Left colon (tissue), 2 donors: Measurements from ENCODE around the gene LRRC27. TPM values are rescaled to one million over a fixed set of nuclear protein-coding genes. Genes with fewer than 3 reads are reported as not detected.

Source experiments
- ATAC-seq: fragments of 200-7000 bp; cut with Tn5 transposase; one replicate; pipeline ENCODE4 v1.9.1; 2020; ENCODE audit warnings: mild to moderate bottlenecking, moderate library complexity
- DNase-seq, 2 donors: peaks; one replicate each; pipeline ENCODE4 v3.0.0-alpha.2; 2020
- intact Hi-C, 2 donors: fragments of 100-400 bp; cut with DNase I in 1 of 2; cut with micrococcal nuclease in 1 of 2; formaldehyde crosslinking; loops; one replicate each; pipeline versions ENCODE4 v1.11.2 to v1.14.0; 2022; cut with DNase I, micrococcal nuclease
- total RNA-seq, 2 donors: library from RNA; stranded (reverse); fragmentation: NEBNext Ultra II Directional; extraction: Animal tissue kit (Norgen Biotek cat#: 25700); gene quantifications; one replicate each; pipeline ENCODE4 v1.2.1, GENCODE V29; 2021
- donor health status: DM: no; HTN: no; CAD: no.
- donor health status: DM: yes; HTN: yes; CAD: no.

The LRRC27 gene
- total RNA-seq, 2 donors from 2014 or later: 6.5 to 9.2 TPM

GRCh38 chr10:132392184-132392800 is 60.3 kb downstream of the LRRC27 start:
- ATAC-seq (no peak), DNase-seq (peak; percentile 1 to 20)
- intact Hi-C loops: loop anchor here (5.0 to 10.0 kb wide), 3 partner anchors 55 to 243 kb away; no protein-coding TSS in a partner anchor

GRCh38 chr10:132392811-132393694 is 61.1 kb downstream of the LRRC27 start:
- intact Hi-C loops: loop anchor here (5.0 to 10.0 kb wide), 3 partner anchors 54 to 242 kb away; no protein-coding TSS in a partner anchor
- ATAC-seq (no peak), DNase-seq (peak; percentile 3 to 20)

GRCh38 chr10:132393695-132394181 is 61.7 kb downstream of the LRRC27 start:
- DNase-seq (peak in 1 of 2 donors; percentile 19), ATAC-seq (no peak)
- intact Hi-C loops: loop anchor here (5.0 to 10.0 kb wide), 3 partner anchors 54 to 241 kb away; no protein-coding TSS in a partner anchor

GRCh38 chr10:132394201-132394811 is 62.3 kb downstream of the LRRC27 start:
- intact Hi-C loops: loop anchor here (5.0 to 10.0 kb wide), 3 partner anchors 53 to 240 kb away; no protein-coding TSS in a partner anchor
- DNase-seq (peak in 1 of 2 donors; percentile 22), ATAC-seq (no peak)

- ATAC-seq: no peak
- DNase-seq: peak in 1 of 2 donors; percentile 31
- intact Hi-C loops: loop anchor here (5.0 to 10.0 kb wide), 3 partner anchors 52 to 240 kb away; no protein-coding TSS in a partner anchor
Observed at GRCh38 chr10:132394936-132395703, 63.1 kb downstream of the LRRC27 start.

GRCh38 chr10:132395704-132396493 is 63.9 kb downstream of the LRRC27 start:
- intact Hi-C loops: loop anchor here in 1 of 2 donors (10.0 kb wide), 1 partner anchor 239 kb away; no protein-coding TSS in a partner anchor
- peak; percentile 55 for ATAC-seq
- peak; percentile 81 to 88 for DNase-seq

GRCh38 chr10:132396494-132397035 is 64.6 kb downstream of the LRRC27 start:
- peak; percentile 28 for ATAC-seq
- DNase-seq: peak; percentile 66 to 78
- intact Hi-C loops: loop anchor here in 1 of 2 donors (10.0 kb wide), 1 partner anchor 238 kb away; no protein-coding TSS in a partner anchor

- ATAC-seq: peak; percentile 11
- DNase-seq: peak; percentile 54 to 82
- intact Hi-C loops: loop anchor here in 1 of 2 donors (10.0 kb wide), 1 partner anchor 238 kb away; no protein-coding TSS in a partner anchor
Observed at GRCh38 chr10:132397036-132397541, 65.1 kb downstream of the LRRC27 start, which contains the start of gene PWWP2B. PWWP2B (plus strand) TSS chr10:132397200; CDS start chr10:132397227, 27 bp downstream.

- intact Hi-C loops: loop anchor here in 1 of 2 donors (10.0 kb wide), 1 partner anchor 237 kb away; no protein-coding TSS in a partner anchor
- ATAC-seq (peak; percentile 24), DNase-seq (peak; percentile 72 to 73)
Observed at GRCh38 chr10:132397671-132398565, 65.9 kb downstream of the LRRC27 start.

GRCh38 chr10:132398566-132398991 is 66.6 kb downstream of the LRRC27 start:
- DNase-seq: peak; percentile 41 to 46
- intact Hi-C loops: loop anchor here in 1 of 2 donors (10.0 kb wide), 1 partner anchor 236 kb away; no protein-coding TSS in a partner anchor

GRCh38 chr10:132399117-132400035 is 67.4 kb downstream of the LRRC27 start:
- intact Hi-C loops: loop anchor here in 1 of 2 donors (10.0 kb wide), 1 partner anchor 235 kb away; no protein-coding TSS in a partner anchor
- ATAC-seq (peak; percentile 41), DNase-seq (peak; percentile 73 to 94)

More at GRCh38 chr10:132398566-132398991, 66.6 kb downstream of the LRRC27 start:
- ATAC-seq: no peak

- DNase-seq: peak; percentile 42 to 50
- intact Hi-C loops: no loop called here
Observed at GRCh38 chr10:132400041-132400546, 68.1 kb downstream of the LRRC27 start.

GRCh38 chr10:132400547-132401151 is 68.7 kb downstream of the LRRC27 start:
- intact Hi-C loops: no loop called here
- no peak for ATAC-seq
- DNase-seq: peak; percentile 36 to 37

More at GRCh38 chr10:132400041-132400546, 68.1 kb downstream of the LRRC27 start:
- no peak for ATAC-seq
